Erythroblast (primary cell): ENCODE results near the gene GJD2.

ENCODE experiments used
- GATA1 ChIP-seq: IDR thresholded peaks from 2 replicates; pipeline ENCODE4 v1.6.1; 2011; ENCODE audit warnings: low read depth, mild to moderate bottlenecking, control low read depth, low read length, moderate library complexity
- POLR2A ChIP-seq: IDR thresholded peaks from 2 replicates; pipeline ENCODE4 v1.6.1; 2011; ENCODE audit warnings: mild to moderate bottlenecking, low read length

DNA sequence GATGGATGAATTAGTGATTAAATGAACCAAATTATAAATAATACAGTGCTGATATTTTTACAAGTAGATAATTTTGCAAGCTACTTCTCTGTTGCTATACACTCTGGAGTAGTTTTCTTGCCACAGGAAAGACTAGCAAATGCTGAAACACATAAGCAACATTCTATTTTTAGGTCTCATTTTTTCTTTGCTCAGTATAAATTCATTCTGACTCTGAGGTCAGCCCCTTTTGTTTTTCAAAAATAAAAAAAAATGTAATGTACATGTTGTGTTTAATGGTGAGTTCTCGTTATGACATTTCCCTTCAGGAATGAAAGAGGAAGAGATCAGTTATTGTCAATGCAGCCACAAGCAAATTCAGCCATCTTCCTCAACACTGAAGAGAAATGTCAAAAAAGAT is 24.9 kb downstream of the GJD2 start:
- TF ChIP-seq POLR2A (no peak), GATA1 (no peak)
